H9 (cell line): ENCODE results near the gene OLFM1. TPM values are rescaled to one million over a fixed set of nuclear protein-coding genes. Genes with fewer than 3 reads are reported as not detected.

Experiments used
- DNase-seq: peaks from one replicate; pipeline ENCODE4 v3.0.0-alpha.2; 2017
- H2AFZ ChIP-seq: one replicate; pipeline ENCODE4 v1.6.1; 2013; ENCODE audit warnings: mild to moderate bottlenecking, low read length, control low read depth, moderate library complexity
- H2AK5ac ChIP-seq: 2 replicates; pipeline ENCODE4 v1.6.1; 2013; ENCODE audit warnings: low read length, control low read depth, mixed read lengths; ENCODE audit not compliant: insufficient read length
- H2BK120ac ChIP-seq: one replicate; pipeline ENCODE4 v1.6.1; 2013; ENCODE audit warnings: low read depth, mild to moderate bottlenecking, low read length, control low read depth, inconsistent platforms; ENCODE audit not compliant: poor library complexity, severe bottlenecking
- H2BK12ac ChIP-seq: 2 replicates; pipeline ENCODE4 v1.6.1; 2013; ENCODE audit warnings: low read length, control low read depth, mixed read lengths, low read depth; ENCODE audit not compliant: insufficient read length
- H2BK15ac ChIP-seq: 2 replicates; pipeline ENCODE4 v1.6.1; 2013; ENCODE audit warnings: low read depth, low read length, control low read depth
- H2BK20ac ChIP-seq: one replicate; pipeline ENCODE4 v1.6.1; 2013; ENCODE audit warnings: low read depth, mild to moderate bottlenecking, low read length, control low read depth, inconsistent platforms; ENCODE audit not compliant: poor library complexity, severe bottlenecking
- H2BK5ac ChIP-seq: 2 replicates; pipeline ENCODE4 v1.6.1; 2013; ENCODE audit warnings: low read length, control low read depth, mixed read lengths; ENCODE audit not compliant: insufficient read length
- H3K14ac ChIP-seq: 2 replicates; pipeline ENCODE4 v1.6.1; 2013; ENCODE audit warnings: low read length, control low read depth; ENCODE audit not compliant: insufficient read depth
- H3K18ac ChIP-seq: 2 replicates; pipeline ENCODE4 v1.6.1; 2013; ENCODE audit warnings: low read depth, mild to moderate bottlenecking, mixed read lengths, low read length, control low read depth; ENCODE audit not compliant: insufficient read length
- H3K23ac ChIP-seq: 2 replicates; pipeline ENCODE4 v1.6.1; 2013; ENCODE audit warnings: low read length, control low read depth, mixed read lengths, low read depth; ENCODE audit not compliant: insufficient read length
- H3K23me2 ChIP-seq: 2 replicates; pipeline ENCODE4 v1.6.1; 2013; ENCODE audit warnings: low read depth, mild to moderate bottlenecking, mixed read lengths, low read length, control low read depth; ENCODE audit not compliant: insufficient read length, poor library complexity, severe bottlenecking
- H3K27ac ChIP-seq: 2 replicates; pipeline ENCODE4 v1.5.1; 2013; ENCODE audit warnings: low read length, control low read depth, mixed read lengths, low read depth; ENCODE audit not compliant: insufficient read length
- H3K27me3 ChIP-seq: 2 replicates; pipeline ENCODE4 v1.6.1; 2013; ENCODE audit warnings: low read length, control low read depth, inconsistent platforms; ENCODE audit not compliant: insufficient read depth
- H3K4ac ChIP-seq: 2 replicates; pipeline ENCODE4 v1.6.1; 2013; ENCODE audit warnings: low read depth, mild to moderate bottlenecking, control low read depth, inconsistent platforms, low read length, moderate library complexity
- H3K4me1 ChIP-seq: 2 replicates; pipeline ENCODE4 v1.6.1; 2013; ENCODE audit warnings: low read length, control low read depth, inconsistent platforms; ENCODE audit not compliant: insufficient read depth
- H3K4me2 ChIP-seq: 2 replicates; pipeline ENCODE4 v1.6.1; 2013; ENCODE audit warnings: low read length, control low read depth, mixed read lengths; ENCODE audit not compliant: insufficient read length, insufficient read depth
- H3K56ac ChIP-seq: 2 replicates; pipeline ENCODE4 v1.6.1; 2013; ENCODE audit warnings: low read depth, mild to moderate bottlenecking, mixed read lengths, low read length, control low read depth; ENCODE audit not compliant: insufficient read length
- H3K79me1 ChIP-seq: 2 replicates; pipeline ENCODE4 v1.6.1; 2013; ENCODE audit warnings: low read depth, mild to moderate bottlenecking, moderate library complexity, low read length, control low read depth, inconsistent platforms; ENCODE audit not compliant: insufficient read depth, poor library complexity, severe bottlenecking
- H3K79me2 ChIP-seq: 2 replicates; pipeline ENCODE4 v1.6.1; 2013; ENCODE audit warnings: low read length, control low read depth, inconsistent platforms; ENCODE audit not compliant: insufficient read depth
- H3K9ac ChIP-seq: 2 replicates; pipeline ENCODE4 v1.6.1; 2013; ENCODE audit warnings: low read length, control low read depth, mixed read lengths; ENCODE audit not compliant: insufficient read length; ENCODE audit errors: extremely low read depth
- H3K9me3 ChIP-seq: one replicate; pipeline ENCODE4 v1.6.1; 2013; ENCODE audit warnings: low read depth, low read length, inconsistent platforms; ENCODE audit not compliant: control insufficient read depth
- H3T11ph ChIP-seq: one replicate; pipeline ENCODE4 v1.6.1; 2013; ENCODE audit warnings: mild to moderate bottlenecking, low read length, control low read depth, inconsistent platforms
- H4K20me1 ChIP-seq: one replicate; pipeline ENCODE4 v1.6.1; 2013; ENCODE audit not compliant: control insufficient read depth, insufficient read length, insufficient read depth
- H4K5ac ChIP-seq: 2 replicates; pipeline ENCODE4 v1.6.1; 2013; ENCODE audit warnings: low read depth, mild to moderate bottlenecking, mixed read lengths, low read length, control low read depth; ENCODE audit not compliant: insufficient read length
- H4K8ac ChIP-seq: replicated peaks from 2 replicates; pipeline ENCODE4 v1.6.1; 2013; ENCODE audit warnings: low read length, control low read depth, mixed read lengths, low read depth; ENCODE audit not compliant: insufficient read length
- H4K91ac ChIP-seq: 2 replicates; pipeline ENCODE4 v1.6.1; 2013; ENCODE audit warnings: low read depth, mild to moderate bottlenecking, moderate library complexity, mixed read lengths, low read length, control low read depth; ENCODE audit not compliant: insufficient read length
- H3K27ac Mint-ChIP-seq, 3 experiments: 2 replicates in 2 of 3; 3 replicates in 1 of 3; pipeline ENCODE4 v1.8.0; 2020 to 2021; ENCODE audit warnings: mixed read lengths in 3 of 3, mild to moderate bottlenecking in 1 of 3, moderate library complexity in 1 of 3
- H3K27me3 Mint-ChIP-seq: 2 replicates; pipeline ENCODE4 v1.8.0; 2021; ENCODE audit warnings: low read depth, mild to moderate bottlenecking, moderate library complexity, mixed read lengths
- H3K36me3 Mint-ChIP-seq, 3 experiments: 2 replicates in 2 of 3; 3 replicates in 1 of 3; pipeline ENCODE4 v1.8.0; 2020 to 2021; ENCODE audit warnings: low read depth in 3 of 3, mixed read lengths in 3 of 3; ENCODE audit not compliant: insufficient read depth in 1 of 3
- H3K4me1 Mint-ChIP-seq, 2 experiments: 2 replicates each; pipeline ENCODE4 v1.8.0; 2020; ENCODE audit warnings: mixed read lengths in 2 of 2
- H3K4me3 Mint-ChIP-seq, 2 experiments: 2 replicates in 1 of 2; 3 replicates in 1 of 2; pipeline ENCODE4 v1.8.0; 2020 to 2021; ENCODE audit warnings: mild to moderate bottlenecking in 2 of 2, mixed read lengths in 2 of 2, moderate library complexity in 1 of 2
- H3K9me3 Mint-ChIP-seq, 2 experiments: 2 replicates in 1 of 2; 3 replicates in 1 of 2; pipeline ENCODE4 v1.8.0; 2020; ENCODE audit warnings: mild to moderate bottlenecking in 2 of 2, mixed read lengths in 2 of 2, moderate library complexity in 1 of 2
- CTCF ChIP-seq: fragments of 200-600 bp; sonication (generic); conservative IDR thresholded peaks from 3 replicates; pipeline ENCODE4 v1.8.0; 2021; ENCODE audit warnings: antibody characterized with exemption, mild to moderate bottlenecking
- WGBS: extraction: QIAGEN DNeasy Blood & Tissue Kit; methylation state at CpG from one replicate; pipeline ENCODE4 v1.1.7; 2013; ENCODE audit warnings: missing lambda C conversion rate, low lambda C conversion rate, mixed read lengths; ENCODE audit not compliant: insufficient read length; ENCODE audit errors: extremely low coverage; 5-methylcytosine and 5-hydroxymethylcytosine counted together
- total RNA-seq: library from RNA; stranded (reverse); gene quantifications from 2 replicates; pipeline ENCODE4 v1.2.1, GENCODE V29; 2021

OLFM1 gene
- total RNA-seq, 1 experiment from 2014 or later, result 34.1 TPM

DNA sequence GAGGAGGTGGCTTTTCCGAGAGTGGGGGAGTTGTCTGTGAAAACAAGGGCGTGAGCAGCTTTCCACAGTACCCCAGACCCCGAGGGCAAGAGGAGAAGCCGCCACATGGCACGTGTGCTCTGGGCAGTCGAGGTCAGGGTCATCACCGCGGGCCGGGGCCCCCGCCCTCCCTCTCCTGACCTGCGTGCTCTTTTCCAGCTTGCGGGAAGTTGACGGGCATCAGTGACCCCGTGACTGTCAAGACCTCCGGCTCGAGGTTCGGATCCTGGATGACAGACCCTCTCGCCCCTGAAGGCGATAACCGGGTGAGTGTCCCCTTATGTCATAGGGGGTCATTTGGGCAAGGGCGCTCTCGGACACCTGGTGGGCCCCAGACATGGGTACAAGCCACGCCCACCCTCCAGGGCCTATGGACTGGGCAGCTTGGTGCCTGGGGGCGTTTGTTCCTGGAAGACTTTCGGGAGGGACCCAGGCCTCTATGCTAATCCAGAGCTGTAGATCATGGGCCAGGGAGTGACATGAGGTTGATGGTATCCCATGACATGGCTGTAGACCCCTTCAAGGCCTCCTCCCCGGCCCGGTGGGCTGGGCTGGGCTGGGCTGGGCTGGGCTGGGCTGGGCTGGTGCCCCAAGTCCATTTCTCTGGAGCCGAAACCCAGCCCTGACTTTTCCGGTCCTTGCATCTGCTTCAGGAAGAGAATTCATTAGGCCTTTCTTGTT, 19.2 kb downstream of the OLFM1 start:
- no peak overlapping the region for H2BK120ac ChIP-seq
- H4K20me1 ChIP-seq, result no peaks in the 10 kb centered on the region
- H2BK5ac ChIP-seq, result no peak overlapping the region
- no peaks in the 10 kb centered on the region for H3K79me1 ChIP-seq
- no peak overlapping the region for H4K5ac ChIP-seq
- H3K23me2 ChIP-seq, result no peaks in the 10 kb centered on the region
- H3K79me2 ChIP-seq, result no peaks in the 10 kb centered on the region
- DNase-seq, result no peak
- no CpG with 5 or more reads among the region's 29 CpGs for WGBS
- Mint-ChIP-seq H3K27me3 (no peaks in the 10 kb centered on the region), H3K36me3 (peaks cover 0 to 17% (median 8%) of the 10 kb centered on the region in 3 experiments; a peak in 5 of 7 replicates), H3K4me3 (no peak overlapping the region), H3K4me1 (peaks cover 18 to 21% of the 10 kb centered on the region in 2 experiments), H3K27ac (peak overlapping the region in 1 of 3 experiments; percentile 44; a peak in 1 of 7 replicates), H3K9me3 (no peaks in the 10 kb centered on the region)
- no peaks in the 10 kb centered on the region for H3K9me3 ChIP-seq
- no peak overlapping the region for H2AFZ ChIP-seq
- no peak overlapping the region for H3K14ac ChIP-seq
- H3K4ac ChIP-seq, result no peak overlapping the region
- no peak overlapping the region for H2AK5ac ChIP-seq
- no peak overlapping the region for H2BK20ac ChIP-seq
- no peak overlapping the region for H3K9ac ChIP-seq
- H3K4me1 ChIP-seq, result no peaks in the 10 kb centered on the region
- no peak overlapping the region for H3K56ac ChIP-seq
- H3K4me2 ChIP-seq, result no peak overlapping the region
- no peaks in the 10 kb centered on the region for H3K27me3 ChIP-seq
- H3T11ph ChIP-seq, result no peak overlapping the region
- no peak overlapping the region for H2BK15ac ChIP-seq
- TF ChIP-seq CTCF, result no peak
- H4K8ac ChIP-seq, result no peak overlapping the region
- no peak overlapping the region for H3K18ac ChIP-seq
- H3K27ac ChIP-seq, result no peak overlapping the region
- H2BK12ac ChIP-seq, result no peak overlapping the region
- H4K91ac ChIP-seq, result no peak overlapping the region
- no peak overlapping the region for H3K23ac ChIP-seq
